K562 (cell line): Measurements from ENCODE around the gene ADGRF1.

Source experiments
- CEBPB ChIP-seq: fragments of 450-650 bp; IDR thresholded peaks from 2 replicates; pipeline ENCODE4 v1.6.1; 2016; ENCODE audit warnings: missing genetic modification characterization, missing compliant biosample characterization
- CREB1 ChIP-seq, 2 experiments: sonication (generic) in 1 of 2; formaldehyde crosslinking in 1 of 2; IDR thresholded peaks; 2 replicates each; pipeline versions ENCODE4 v1.6.1 to v1.8.0; 2012 to 2022; ENCODE audit warnings: inconsistent platforms in 1 of 2, mild to moderate bottlenecking in 1 of 2, missing genetic modification reagents in 1 of 2, moderate library complexity in 1 of 2
- DPF2 ChIP-seq: fragments of 450-650 bp; IDR thresholded peaks from 2 replicates; pipeline ENCODE4 v1.6.1; 2016
- ELF1 ChIP-seq: fragments of 200-800 bp; sonication (Bioruptor generic); IDR thresholded peaks from 2 replicates; pipeline ENCODE4 v1.6.1; 2016; ENCODE audit warnings: missing genetic modification characterization, missing compliant biosample characterization
- FOSL1 ChIP-seq: fragments of 200-800 bp; sonication (Bioruptor generic); conservative IDR thresholded peaks from 2 replicates; pipeline ENCODE4 v1.6.1; 2016; ENCODE audit warnings: missing genetic modification characterization, missing compliant biosample characterization
- MGA ChIP-seq: fragments of 450-650 bp; IDR thresholded peaks from 2 replicates; pipeline ENCODE4 v1.6.1; 2016; ENCODE audit warnings: mild to moderate bottlenecking, moderate library complexity
- NR2C2 ChIP-seq, 2 experiments: fragments of 200-800 bp in 1 of 2; sonication (Bioruptor generic) in 1 of 2; sonication (generic) in 1 of 2; formaldehyde crosslinking in 1 of 2; IDR thresholded peaks; 2 replicates each; pipeline versions ENCODE4 v1.6.1 to v1.8.0; 2016 to 2022; ENCODE audit warnings: mild to moderate bottlenecking in 1 of 2, missing compliant biosample characterization in 1 of 2, missing genetic modification characterization in 1 of 2, missing genetic modification reagents in 1 of 2
- TCF7L2 ChIP-seq: fragments of 150-350 bp; IDR thresholded peaks from 2 replicates; pipeline ENCODE4 v1.6.1; 2016; ENCODE audit warnings: low read depth, mild to moderate bottlenecking, low read length, moderate library complexity
- TF ChIP-seq, protein P1 (sequence below): IDR thresholded peaks from 3 replicates; pipeline ENCODE4 v1.6.1; 2011; ENCODE audit warnings: borderline replicate concordance, mild to moderate bottlenecking, moderate library complexity; ENCODE audit not compliant: insufficient read length; ENCODE audit errors: extremely low read depth

DNA sequence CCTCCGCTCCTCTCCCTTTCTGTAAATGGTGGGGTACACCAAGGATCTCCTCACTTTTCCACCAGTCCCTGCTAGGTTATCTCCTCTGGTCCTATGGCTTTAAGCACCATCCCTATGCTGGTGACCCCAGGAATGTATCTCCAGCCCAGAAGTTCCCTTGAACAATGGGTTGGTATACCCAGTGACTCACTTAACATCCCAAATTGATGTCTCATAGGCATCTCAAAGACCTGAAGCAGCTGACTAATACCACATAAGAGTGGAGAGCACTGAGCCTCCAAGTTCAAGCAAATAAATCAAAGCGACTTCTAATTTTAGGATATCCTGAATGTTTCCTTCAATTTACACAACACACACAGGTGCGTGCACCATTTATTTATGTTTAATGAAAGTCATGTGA lies 48.3 kb downstream of the ADGRF1 start:
- TF ChIP-seq FOSL1 (tag) = no peak
- no peak for TF ChIP-seq CEBPB (tag)
- no peak for TF ChIP-seq ELF1 (tag)
- no peak for TF ChIP-seq MGA
- TF ChIP-seq DPF2 = no peak
- no peak for TF ChIP-seq CREB1 (IDR thresholded peaks at IDR 0.05)
- TF ChIP-seq CREB1 (CRISPR knock-in tag; IDR thresholded peaks at IDR 0.05) = no peak
- TF ChIP-seq NR2C2 (CRISPR knock-in tag; IDR thresholded peaks at IDR 0.05) = no peak
- TF ChIP-seq NR2C2 (tag; IDR thresholded peaks at IDR 0.05) = no peak
- TF ChIP-seq TCF7L2 = no peak
- TF ChIP-seq, protein P1, sequence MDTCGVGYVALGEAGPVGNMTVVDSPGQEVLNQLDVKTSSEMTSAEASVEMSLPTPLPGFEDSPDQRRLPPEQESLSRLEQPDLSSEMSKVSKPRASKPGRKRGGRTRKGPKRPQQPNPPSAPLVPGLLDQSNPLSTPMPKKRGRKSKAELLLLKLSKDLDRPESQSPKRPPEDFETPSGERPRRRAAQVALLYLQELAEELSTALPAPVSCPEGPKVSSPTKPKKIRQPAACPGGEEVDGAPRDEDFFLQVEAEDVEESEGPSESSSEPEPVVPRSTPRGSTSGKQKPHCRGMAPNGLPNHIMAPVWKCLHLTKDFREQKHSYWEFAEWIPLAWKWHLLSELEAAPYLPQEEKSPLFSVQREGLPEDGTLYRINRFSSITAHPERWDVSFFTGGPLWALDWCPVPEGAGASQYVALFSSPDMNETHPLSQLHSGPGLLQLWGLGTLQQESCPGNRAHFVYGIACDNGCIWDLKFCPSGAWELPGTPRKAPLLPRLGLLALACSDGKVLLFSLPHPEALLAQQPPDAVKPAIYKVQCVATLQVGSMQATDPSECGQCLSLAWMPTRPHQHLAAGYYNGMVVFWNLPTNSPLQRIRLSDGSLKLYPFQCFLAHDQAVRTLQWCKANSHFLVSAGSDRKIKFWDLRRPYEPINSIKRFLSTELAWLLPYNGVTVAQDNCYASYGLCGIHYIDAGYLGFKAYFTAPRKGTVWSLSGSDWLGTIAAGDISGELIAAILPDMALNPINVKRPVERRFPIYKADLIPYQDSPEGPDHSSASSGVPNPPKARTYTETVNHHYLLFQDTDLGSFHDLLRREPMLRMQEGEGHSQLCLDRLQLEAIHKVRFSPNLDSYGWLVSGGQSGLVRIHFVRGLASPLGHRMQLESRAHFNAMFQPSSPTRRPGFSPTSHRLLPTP = no peak
